Measurements from ENCODE around the gene CALCB. TPM values are rescaled to one million over a fixed set of nuclear protein-coding genes. Genes with fewer than 3 reads are reported as not detected.

CALCB gene
- total and polyA plus RNA-seq, 11 donors = 0.11 to 1.3 (median 0.37) TPM; not detected in 4

DNA sequence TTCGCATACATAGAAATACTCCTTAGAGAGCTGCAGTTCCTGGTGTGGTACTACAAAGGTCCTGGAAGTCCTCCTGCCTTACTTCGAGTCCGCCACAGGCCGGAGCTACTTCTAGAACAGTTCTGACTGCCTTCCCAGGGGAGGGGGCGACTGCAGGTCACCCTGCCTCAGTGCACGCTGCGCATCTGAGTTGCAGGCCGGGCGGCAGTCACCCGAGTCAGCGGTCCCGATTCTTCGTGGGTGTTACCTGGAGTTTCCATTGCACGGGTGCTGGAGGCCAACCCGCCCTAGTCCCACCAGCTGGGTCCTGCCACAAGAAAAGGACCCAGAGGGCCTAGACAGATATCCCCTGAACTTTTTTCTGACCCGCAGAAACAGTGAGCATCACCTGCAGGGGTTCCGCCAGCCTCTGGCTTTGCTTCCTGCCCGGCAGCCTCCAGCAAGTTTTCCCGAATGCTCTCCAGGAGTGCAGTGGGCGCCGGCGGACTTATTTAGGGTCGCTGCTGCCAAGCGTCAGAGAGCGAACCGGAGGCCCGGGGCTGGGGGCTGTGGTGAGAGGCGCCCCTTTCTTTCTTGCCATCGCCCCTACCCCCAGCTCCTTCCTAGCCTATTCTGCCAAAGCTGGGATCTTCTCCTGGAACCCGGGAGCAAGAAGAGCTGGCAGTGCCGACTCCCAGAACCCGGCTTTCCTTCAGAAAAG lies 1.7 kb upstream of the CALCB start:
- TF ChIP-seq CTCF (IDR thresholded peaks at IDR 0.05) (no peak), POLR2A (IDR thresholded peaks at IDR 0.05) (no peak)
- no peak overlapping the region for H3K27ac ChIP-seq
- no peak for DNase-seq
- H3K9me3 ChIP-seq = peaks cover 0 to 21% (median 0%) of the 10 kb centered on the region in 12 donors
- WGBS, 4 donors = 86 to 91% (median 89%) methylated on average over 31 to 32 of the region's 32 CpGs
- H3K4me3 ChIP-seq = no peak overlapping the region
- no peaks in the 10 kb centered on the region for H3K36me3 ChIP-seq
- peaks cover 9 to 56% (median 33%) of the 10 kb centered on the region in 9 donors for H3K27me3 ChIP-seq
- H3K4me1 ChIP-seq = peaks cover 0 to 21% (median 13%) of the 10 kb centered on the region in 12 donors
- intact Hi-C loops (cut with DNase I) = loop anchor here in 6 of 10 donors (5.0 to 10.0 kb wide), 6 partner anchors 99 to 547 kb away; partner anchors contain the start of genes CALCA (in 3 of the 6) and PSMA1 (in 1 of the 6)
- no peak for ATAC-seq

DNA sequence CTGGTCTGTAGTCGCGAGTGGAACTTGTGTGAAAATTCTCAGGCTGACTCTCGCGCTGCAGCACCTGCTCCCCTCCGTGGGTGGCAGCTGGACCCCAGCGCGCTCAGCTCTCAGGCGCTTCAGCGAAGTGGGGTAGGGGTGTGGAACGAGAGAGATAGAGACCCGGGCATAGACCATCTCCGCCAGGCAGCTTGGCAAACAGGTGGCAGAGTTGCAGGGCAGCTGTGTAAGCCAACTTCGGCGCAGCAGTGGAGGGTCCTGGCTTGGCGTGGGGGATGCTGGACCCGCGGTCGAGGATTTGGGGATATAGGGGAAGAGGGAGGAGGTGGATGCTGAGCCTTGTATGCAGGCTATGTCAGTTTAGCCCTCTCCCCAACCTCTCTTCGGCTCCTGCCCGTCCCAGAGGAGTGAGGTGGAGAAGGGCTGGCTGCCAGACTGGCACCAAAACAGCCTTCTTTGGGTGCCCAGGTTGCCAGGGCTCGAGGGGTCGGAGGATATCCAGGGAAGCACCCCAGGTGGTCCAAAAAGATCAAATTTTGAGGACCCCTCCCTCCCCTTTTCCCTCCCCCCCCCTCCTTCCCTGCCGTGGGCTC lies 746 bp upstream of the CALCB start:
- ATAC-seq (no peak), DNase-seq (no peak)
- H3K36me3 ChIP-seq = no peaks in the 10 kb centered on the region
- H3K4me1 ChIP-seq = peaks cover 0 to 21% (median 13%) of the 10 kb centered on the region in 12 donors
- H3K27me3 ChIP-seq = peaks cover 9 to 56% (median 33%) of the 10 kb centered on the region in 9 donors
- WGBS, 4 donors = 69 to 84% (median 79%) methylated on average over 18 to 23 of the region's 23 CpGs
- H3K27ac ChIP-seq = no peak overlapping the region
- intact Hi-C loops (cut with DNase I) = loop anchor here in 6 of 10 donors (5.0 to 10.0 kb wide), 6 partner anchors 100 to 548 kb away; partner anchors contain the start of genes CALCA (in 3 of the 6) and PSMA1 (in 1 of the 6)
- H3K4me3 ChIP-seq = no peak overlapping the region
- TF ChIP-seq POLR2A (IDR thresholded peaks at IDR 0.05) (no peak), CTCF (IDR thresholded peaks at IDR 0.05) (no peak)
- H3K9me3 ChIP-seq = peaks cover 0 to 21% (median 0%) of the 10 kb centered on the region in 12 donors

DNA sequence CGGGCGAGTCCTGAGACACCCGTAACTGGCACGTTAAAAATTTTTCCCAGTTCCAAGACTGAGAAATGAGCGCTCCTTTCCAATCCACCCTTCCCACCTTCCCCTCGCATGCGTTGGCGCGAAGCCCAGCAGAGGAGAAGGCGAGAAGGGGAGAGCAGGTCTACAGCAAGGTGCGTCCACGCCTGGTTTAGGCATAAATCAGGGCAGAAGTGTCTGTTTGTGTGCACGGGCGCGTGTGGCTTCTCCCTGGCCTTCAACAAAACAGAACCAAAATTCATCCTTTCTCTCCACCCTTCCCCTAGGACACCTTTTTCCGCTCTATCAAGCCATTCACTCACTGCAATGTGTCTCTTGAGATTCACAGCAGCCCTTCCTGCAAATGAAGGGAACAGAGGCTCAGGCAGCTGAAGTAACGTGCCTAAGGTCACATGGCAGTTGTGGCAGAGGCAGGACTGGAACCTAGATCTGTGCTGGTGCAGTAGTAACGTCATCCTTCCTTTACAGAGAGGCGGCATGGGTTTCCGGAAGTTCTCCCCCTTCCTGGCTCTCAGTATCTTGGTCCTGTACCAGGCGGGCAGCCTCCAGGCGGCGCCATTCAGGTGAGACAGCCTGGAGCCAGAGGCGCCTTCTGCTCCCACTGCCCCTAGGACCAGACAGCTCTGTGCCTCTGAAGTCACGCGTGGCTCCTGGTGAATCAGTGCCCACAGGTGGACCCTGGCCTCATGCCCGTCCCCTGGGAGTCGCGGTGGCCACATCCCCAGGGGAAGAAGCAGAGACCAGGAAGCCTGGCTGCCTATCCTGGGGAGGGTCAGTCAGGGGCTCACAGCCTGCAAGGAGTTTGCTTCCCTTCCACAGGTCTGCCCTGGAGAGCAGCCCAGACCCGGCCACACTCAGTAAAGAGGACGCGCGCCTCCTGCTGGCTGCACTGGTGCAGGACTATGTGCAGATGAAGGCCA lies 1.1 kb downstream of the CALCB start:
- 3 to 6% (median 5%) methylated on average over 26 to 33 of the region's 33 CpGs for WGBS, 4 donors
- no peaks in the 10 kb centered on the region for H3K36me3 ChIP-seq
- TF ChIP-seq POLR2A (IDR thresholded peaks at IDR 0.05) = no peak
- peak; percentile 56 to 79 (median 66) for TF ChIP-seq CTCF (IDR thresholded peaks at IDR 0.05)
- H3K4me3 ChIP-seq = peak overlapping the region; percentile 2 to 43 (median 33)
- no peak overlapping the region for H3K27ac ChIP-seq
- peaks cover 0 to 11% (median 0%) of the 10 kb centered on the region in 12 donors for H3K9me3 ChIP-seq
- peaks cover 9 to 56% (median 33%) of the 10 kb centered on the region in 9 donors for H3K27me3 ChIP-seq
- DNase-seq (peak; percentile 69 to 89 (median 77)), ATAC-seq (peak; percentile 90 to 95 (median 92))
- intact Hi-C loops (cut with DNase I) = loop anchor here (1.0 to 10.0 kb wide), 10 partner anchors 102 to 550 kb away; partner anchors contain the start of genes CALCA (in 5 of the 10) and PSMA1 (in 1 of the 10)
- peaks cover 0 to 21% (median 13%) of the 10 kb centered on the region in 12 donors for H3K4me1 ChIP-seq
